SK-N-SH (cell line): ENCODE measurements around the gene NFKBIE. TPM values are rescaled to one million over a fixed set of nuclear protein-coding genes. Genes with fewer than 3 reads are reported as not detected.

Experiments used
- CTCF ChIA-PET: fragments of 300-600, 350-600 bp; formaldehyde crosslinking; extraction: SDS; loops from one replicate; lab custom pipeline; 2021; lab: Yijun Ruan, JAX
- POLR2A ChIA-PET: fragments of 350-600 bp; sonication (Branson Sonifier 250); formaldehyde crosslinking; extraction: SDS; loops from one replicate; lab custom pipeline; 2020; ENCODE audit warnings: antibody characterized with exemption, inconsistent platforms; lab: Yijun Ruan, JAX
- DNase-seq: peaks from one replicate; pipeline ENCODE4 v3.0.0; 2012
- H2AFZ ChIP-seq: fragments of 200-600 bp; sonication (generic); 2 replicates; pipeline ENCODE4 v1.8.1; 2016; ENCODE audit warnings: antibody characterized with exemption, mild to moderate bottlenecking, low read depth
- H3F3A ChIP-seq: fragments of 200-600 bp; sonication (generic); replicated peaks from 2 replicates; pipeline ENCODE3; 2016; ENCODE audit warnings: antibody characterized with exemption, mild to moderate bottlenecking; ENCODE audit not compliant: insufficient read depth
- H3K27ac ChIP-seq, 2 experiments: fragments of 200-500 bp in 1 of 2; fragments of 200-600 bp in 1 of 2; sonication (Bioruptor generic) in 1 of 2; sonication (generic), shearing (Covaris generic) in 1 of 2; 2 replicates each; pipeline versions ENCODE4 v1.5.1 to v1.6.1; 2014 to 2016; ENCODE audit warnings: low read depth in 2 of 2, inconsistent platforms in 1 of 2, low read length in 1 of 2, mild to moderate bottlenecking in 1 of 2, mixed read lengths in 1 of 2
- H3K27me3 ChIP-seq: fragments of 200-600 bp; sonication (generic), shearing (Covaris generic); 2 replicates; pipeline ENCODE4 v1.6.1; 2016; ENCODE audit warnings: mixed run types; ENCODE audit not compliant: insufficient read depth
- H3K36me3 ChIP-seq, 2 experiments: fragments of 200-500 bp in 1 of 2; fragments of 200-600 bp in 1 of 2; sonication (Bioruptor generic) in 1 of 2; sonication (generic) in 1 of 2; replicated peaks in 1 of 2; 2 replicates each; pipeline versions ENCODE3 to v1.5.1; 2014 to 2016; ENCODE audit warnings: low read length in 1 of 2, mild to moderate bottlenecking in 1 of 2; ENCODE audit not compliant: insufficient read depth in 2 of 2, control insufficient read depth in 1 of 2
- H3K4me1 ChIP-seq, 2 experiments: fragments of 200-500 bp in 1 of 2; fragments of 200-600 bp in 1 of 2; sonication (Bioruptor generic) in 1 of 2; sonication (generic), shearing (Covaris generic) in 1 of 2; 2 replicates each; pipeline versions ENCODE4 v1.5.1 to v1.6.1; 2014 to 2016; ENCODE audit warnings: low read depth in 1 of 2, low read length in 1 of 2, mixed run types in 1 of 2; ENCODE audit not compliant: insufficient read depth in 2 of 2, control insufficient read depth in 1 of 2
- H3K4me2 ChIP-seq: fragments of 200-600 bp; sonication (generic), shearing (Covaris generic); 2 replicates; pipeline ENCODE4 v1.6.1; 2017; ENCODE audit warnings: mixed run types
- H3K4me3 ChIP-seq, 2 experiments: fragments of 200-500 bp in 1 of 2; fragments of 200-600 bp in 1 of 2; sonication (Bioruptor generic) in 1 of 2; sonication (generic), shearing (Covaris generic) in 1 of 2; 2 replicates each; pipeline versions ENCODE4 v1.5.1 to v1.8.1; 2014 to 2016; ENCODE audit warnings: low read depth in 2 of 2, inconsistent platforms in 1 of 2, low read length in 1 of 2, mild to moderate bottlenecking in 1 of 2, mixed read lengths in 1 of 2, moderate library complexity in 1 of 2
- H3K79me2 ChIP-seq: fragments of 200-600 bp; sonication (generic); 2 replicates; pipeline ENCODE4 v1.8.1; 2017; ENCODE audit warnings: mild to moderate bottlenecking; ENCODE audit not compliant: insufficient read depth
- H3K9ac ChIP-seq: fragments of 200-600 bp; sonication (generic); 2 replicates; pipeline ENCODE4 v1.6.1; 2017; ENCODE audit warnings: mixed run types
- H3K9me2 ChIP-seq: fragments of 200-600 bp; sonication (generic); 2 replicates; pipeline ENCODE4 v1.6.1; 2017; ENCODE audit warnings: mixed run types
- H3K9me3 ChIP-seq: fragments of 200-600 bp; sonication (generic); 2 replicates; pipeline ENCODE4 v1.6.1; 2017; ENCODE audit warnings: mixed run types, mild to moderate bottlenecking, moderate library complexity
- H4K20me1 ChIP-seq: fragments of 200-600 bp; sonication (generic); 2 replicates; pipeline ENCODE4 v1.6.1; 2017; ENCODE audit warnings: mild to moderate bottlenecking, mixed run types; ENCODE audit not compliant: insufficient read depth
- FOSL2 ChIP-seq: IDR thresholded peaks from 2 replicates; pipeline ENCODE4 v1.4.0; 2012; ENCODE audit warnings: low read depth, mild to moderate bottlenecking, moderate library complexity, borderline replicate concordance
- GABPA ChIP-seq: IDR thresholded peaks from 2 replicates; pipeline ENCODE4 v1.4.0; 2012; ENCODE audit warnings: low read depth, mild to moderate bottlenecking
- GATA2 ChIP-seq: sonication (generic); formaldehyde crosslinking; IDR thresholded peaks from 2 replicates; pipeline ENCODE4 v1.5.0; 2020; ENCODE audit warnings: mild to moderate bottlenecking, missing genetic modification reagents
- IRF3 ChIP-seq: fragments of 150-350 bp; IDR thresholded peaks from 2 replicates; pipeline ENCODE4 v1.6.1; 2016; ENCODE audit warnings: mild to moderate bottlenecking, low read depth, low read length
- JUND ChIP-seq: IDR thresholded peaks from 2 replicates; pipeline ENCODE4 v1.4.0; 2012
- MAX ChIP-seq: IDR thresholded peaks from 2 replicates; pipeline ENCODE4 v1.4.0; 2012; ENCODE audit warnings: low read depth
- NFIC ChIP-seq: IDR thresholded peaks from 2 replicates; pipeline ENCODE4 v1.4.0; 2012; ENCODE audit warnings: borderline replicate concordance
- POLR2AphosphoS5 ChIP-seq: IDR thresholded peaks from 2 replicates; pipeline ENCODE4 v1.6.1; 2012; ENCODE audit warnings: low read depth, low read length
- RXRA ChIP-seq: IDR thresholded peaks from 2 replicates; pipeline ENCODE4 v1.4.0; 2012; ENCODE audit warnings: low read depth, mild to moderate bottlenecking, borderline replicate concordance
- SIN3A ChIP-seq: IDR thresholded peaks from 2 replicates; pipeline ENCODE4 v1.6.1; 2012; ENCODE audit warnings: low read depth, mild to moderate bottlenecking, low read length, moderate library complexity, borderline replicate concordance
- SMC3 ChIP-seq: IDR thresholded peaks from 2 replicates; pipeline ENCODE4 v1.6.1; 2012; ENCODE audit warnings: low read depth, low read length, improper control_type of control experiment
- TEAD4 ChIP-seq: IDR thresholded peaks from 2 replicates; pipeline ENCODE4 v1.4.0; 2012; ENCODE audit warnings: mild to moderate bottlenecking, borderline replicate concordance; ENCODE audit not compliant: insufficient read depth
- USF1 ChIP-seq: IDR thresholded peaks from 2 replicates; pipeline ENCODE4 v1.4.0; 2012; ENCODE audit warnings: low read depth, borderline replicate concordance
- WGBS: methylation state at CpG from one replicate; pipeline ENCODE4 v1.1.6; 2017; ENCODE audit warnings: low lambda C conversion rate; 5-methylcytosine and 5-hydroxymethylcytosine counted together
- polyA plus RNA-seq, 3 experiments: library from polyadenylated mRNA; depleted of rRNA; stranded (reverse); fragments of >200 nt; gene quantifications; 2 replicates each; pipeline ENCODE4 v1.2.3, GENCODE V29; 2012
- small RNA-seq, 7 experiments: library from RNA; depleted of rRNA; stranded (forward); fragments of <200 nt; gene quantifications; one replicate each; pipeline ENCODE3, GENCODE V24; 2012

The NFKBIE gene
- polyA plus RNA-seq, 1 of the 3 experiments (the other 2 are of a cell fraction): 5.8 TPM

DNA sequence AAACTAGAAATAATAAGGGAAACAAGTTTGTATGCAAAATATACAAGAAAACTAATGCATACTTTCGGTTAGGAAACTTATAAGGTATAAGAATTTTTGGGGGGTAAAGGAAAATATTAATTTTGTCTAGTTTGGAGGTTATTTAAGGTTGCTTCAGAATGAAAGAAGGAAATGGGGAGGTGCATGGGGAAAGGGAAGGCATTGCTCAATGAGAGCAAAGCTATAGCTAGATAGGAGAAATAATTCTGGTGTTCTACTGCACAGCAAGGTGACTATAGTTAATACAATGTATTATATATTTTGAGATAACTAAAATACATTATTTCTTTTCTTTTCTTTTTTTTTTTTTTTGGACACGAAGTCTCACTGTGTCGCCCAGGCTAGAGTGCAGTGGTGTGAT is 54.1 kb downstream of the NFKBIE start:
- Histone ChIP-seq H3K9me3 (no peaks in the 10 kb centered on the region), H3K27me3 (no peaks in the 10 kb centered on the region), H3F3A (no peaks in the 10 kb centered on the region), H4K20me1 (no peaks in the 10 kb centered on the region), H3K4me3 (no peak overlapping the region), H3K79me2 (no peaks in the 10 kb centered on the region), H2AFZ (no peak overlapping the region), H3K9ac (no peak overlapping the region), H3K36me3 (no peaks in the 10 kb centered on the region), H3K4me2 (no peak overlapping the region), H3K4me1 (no peaks in the 10 kb centered on the region), H3K27ac (no peak overlapping the region), H3K9me2 (no peaks in the 10 kb centered on the region)
- WGBS: 66% methylated on average over 3 of the region's 3 CpGs
- ChIA-PET CTCF (interaction anchor here (1.2 to 8.0 kb wide), 4 partner anchors 10 to 46 kb away, joined by 3 to 43 read pairs (median 9); partner anchors contain the start of gene SLC35B2), POLR2A (no interaction called here)
- no peak for DNase-seq
- TF ChIP-seq USF1 (no peak), SMC3 (no peak), FOSL2 (no peak), MAX (no peak), GABPA (no peak), NFIC (no peak), JUND (no peak), IRF3 (no peak), RXRA (no peak), SIN3A (no peak), TEAD4 (no peak), POLR2AphosphoS5 (no peak), GATA2 (CRISPR knock-in tag) (no peak)

Small RNA genes lying within 50 kb of the gene (small RNA-seq; reads per million reads assigned to genes)
- 0 reads per million in 7 experiments for gene RN7SL811P

Other genes starting within 250 kb of the NFKBIE start
- gene MRPL14, start 138.1 kb downstream of the NFKBIE start, polyA plus RNA-seq (2012; rRNA removed): 92.4 and 97.0 TPM in 2 replicates
- gene TMEM63B, start 138.0 kb downstream of the NFKBIE start, polyA plus RNA-seq (2012; rRNA removed): 52.7 and 63.2 TPM in 2 replicates
- not detected in 2 replicates for gene CAPN11, start 106.7 kb downstream of the NFKBIE start, polyA plus RNA-seq (2012; rRNA removed)
- 0.13 TPM in 1 of 2 replicates, not detected in the other for gene MYMX, start 48.6 kb downstream of the NFKBIE start, polyA plus RNA-seq (2012; rRNA removed)
- 44.5 and 49.7 TPM in 2 replicates for gene SLC29A1, start 42.0 kb downstream of the NFKBIE start, polyA plus RNA-seq (2012; rRNA removed)
- gene HSP90AB1, start 18.4 kb downstream of the NFKBIE start, polyA plus RNA-seq (2012; rRNA removed): 843 and 1,069 TPM in 2 replicates
- gene SLC35B2, start 8.0 kb downstream of the NFKBIE start, polyA plus RNA-seq (2012; rRNA removed): 125 and 163 TPM in 2 replicates
- 0.05 and 0.10 TPM in 2 replicates for gene TMEM151B, start 4.9 kb upstream of the NFKBIE start, polyA plus RNA-seq (2012; rRNA removed)
- gene AARS2, start 47.8 kb upstream of the NFKBIE start, polyA plus RNA-seq (2012; rRNA removed): 9.0 and 9.5 TPM in 2 replicates
- not detected in 2 replicates for gene SPATS1, start 77.1 kb upstream of the NFKBIE start, polyA plus RNA-seq (2012; rRNA removed)
- gene CDC5L, start 122.2 kb upstream of the NFKBIE start, polyA plus RNA-seq (2012; rRNA removed): 6.0 and 7.3 TPM in 2 replicates